Measurements from ENCODE around the gene ZKSCAN1.

ZKSCAN1 gene

GRCh38 chr7:99992330-99993038, 22.9 kb upstream of the ZKSCAN1 start:
- DNase-seq (ENCODE audit: low spot score): no peak
- TF ChIP-seq CTCF (IDR thresholded peaks at IDR 0.05; ENCODE audit: extremely low read depth, insufficient read depth, missing control alignments): no peak
- in situ Hi-C loops (cut with MboI; ENCODE audit: low pct_unique_long_range_greater_than_20kb, low sequenced_read_pairs, unreplicated experiment): loop anchor here (10.0 kb wide), 1 partner anchor 82 kb away; no protein-coding TSS in a partner anchor

GRCh38 chr7:99994819-99995218, 20.6 kb upstream of the ZKSCAN1 start:
- TF ChIP-seq CTCF (IDR thresholded peaks at IDR 0.05; ENCODE audit: extremely low read depth, insufficient read depth, missing control alignments): no peak
- DNase-seq (ENCODE audit: low spot score): no peak
- in situ Hi-C loops (cut with MboI; ENCODE audit: low pct_unique_long_range_greater_than_20kb, low sequenced_read_pairs, unreplicated experiment): loop anchor here (10.0 kb wide), 1 partner anchor 80 kb away; no protein-coding TSS in a partner anchor

GRCh38 chr7:99996755-99997544, 18.4 kb upstream of the ZKSCAN1 start:
- DNase-seq (ENCODE audit: low spot score): no peak
- TF ChIP-seq CTCF (IDR thresholded peaks at IDR 0.05; ENCODE audit: extremely low read depth, insufficient read depth, missing control alignments): no peak
- in situ Hi-C loops (cut with MboI; ENCODE audit: low pct_unique_long_range_greater_than_20kb, low sequenced_read_pairs, unreplicated experiment): loop anchor here (10.0 kb wide), 1 partner anchor 78 kb away; no protein-coding TSS in a partner anchor

- peak; percentile 21 for TF ChIP-seq CTCF (IDR thresholded peaks at IDR 0.05; ENCODE audit: extremely low read depth, insufficient read depth, missing control alignments)
- DNase-seq (ENCODE audit: low spot score): peak; percentile 76
- in situ Hi-C loops (cut with MboI; ENCODE audit: low pct_unique_long_range_greater_than_20kb, low sequenced_read_pairs, unreplicated experiment): loop anchor here (10.0 kb wide), 1 partner anchor 77 kb away; no protein-coding TSS in a partner anchor
Observed at GRCh38 chr7:99997545-99998137, 17.8 kb upstream of the ZKSCAN1 start.

- no peak for TF ChIP-seq CTCF (IDR thresholded peaks at IDR 0.05; ENCODE audit: extremely low read depth, insufficient read depth, missing control alignments)
- in situ Hi-C loops (cut with MboI; ENCODE audit: low pct_unique_long_range_greater_than_20kb, low sequenced_read_pairs, unreplicated experiment): no loop called here
- no peak for DNase-seq (ENCODE audit: low spot score)
Observed at GRCh38 chr7:100000239-100000638, 15.2 kb upstream of the ZKSCAN1 start.

All from GM13977 (cell line).